Ascending aorta (tissue), 2 donors: ENCODE results near the gene SERINC5. TPM values are rescaled to one million over a fixed set of nuclear protein-coding genes. Genes with fewer than 3 reads are reported as not detected.
"Not testable (repeated sequence)": the region's sequence is repeated elsewhere in the genome, so short reads cannot be mapped to it uniquely, and the experiment has no call there.

Experiments used
- DNase-seq, 2 donors: peaks; one replicate each; pipeline ENCODE4 v3.0.0-alpha.2; 2019; ENCODE audit warnings: low spot score in 2 of 2
- H3K27ac ChIP-seq, 2 donors: fragments of 200-600 bp; sonication (generic); one replicate each; pipeline ENCODE4 v1.5.1; 2016 to 2017; ENCODE audit warnings: mild to moderate bottlenecking in 1 of 2
- H3K27me3 ChIP-seq: fragments of 200-600 bp; sonication (generic); one replicate; pipeline ENCODE4 v1.5.1; 2017
- H3K36me3 ChIP-seq, 2 donors: fragments of 200-600 bp; sonication (generic); one replicate each; pipeline ENCODE4 v1.5.1; 2016
- H3K4me1 ChIP-seq, 2 donors: fragments of 200-600 bp; sonication (generic); one replicate each; pipeline ENCODE4 v1.5.1; 2016 to 2017; ENCODE audit warnings: mild to moderate bottlenecking in 1 of 2
- H3K4me3 ChIP-seq, 2 donors: fragments of 200-600 bp; sonication (generic); one replicate each; pipeline ENCODE4 v1.5.1; 2016 to 2017; ENCODE audit warnings: mild to moderate bottlenecking in 1 of 2
- H3K9me3 ChIP-seq, 2 donors: fragments of 200-600 bp; sonication (generic); one replicate each; pipeline ENCODE4 v1.5.1; 2016
- CTCF ChIP-seq, 3 experiments: fragments of 200-600 bp in 2 of 3; fragments of 450-650 bp in 1 of 3; sonication (generic) in 2 of 3; IDR thresholded peaks; one replicate each; pipeline ENCODE4 v1.5.1; 2016 to 2019; ENCODE audit warnings: antibody characterized with exemption in 3 of 3, mild to moderate bottlenecking in 1 of 3, moderate library complexity in 1 of 3
- intact Hi-C: fragments of 100-400 bp; cut with DNase I; formaldehyde crosslinking; loops from one replicate; pipeline ENCODE4 v1.15.1; 2023
- total RNA-seq: library from RNA; depleted of rRNA; stranded (reverse); fragments of >200 nt; gene quantifications from one replicate; pipeline ENCODE4 v1.1.0, GENCODE V29; 2016

Gene SERINC5
- total RNA-seq, 1 donor from 2014 or later: 3.4 TPM

DNA sequence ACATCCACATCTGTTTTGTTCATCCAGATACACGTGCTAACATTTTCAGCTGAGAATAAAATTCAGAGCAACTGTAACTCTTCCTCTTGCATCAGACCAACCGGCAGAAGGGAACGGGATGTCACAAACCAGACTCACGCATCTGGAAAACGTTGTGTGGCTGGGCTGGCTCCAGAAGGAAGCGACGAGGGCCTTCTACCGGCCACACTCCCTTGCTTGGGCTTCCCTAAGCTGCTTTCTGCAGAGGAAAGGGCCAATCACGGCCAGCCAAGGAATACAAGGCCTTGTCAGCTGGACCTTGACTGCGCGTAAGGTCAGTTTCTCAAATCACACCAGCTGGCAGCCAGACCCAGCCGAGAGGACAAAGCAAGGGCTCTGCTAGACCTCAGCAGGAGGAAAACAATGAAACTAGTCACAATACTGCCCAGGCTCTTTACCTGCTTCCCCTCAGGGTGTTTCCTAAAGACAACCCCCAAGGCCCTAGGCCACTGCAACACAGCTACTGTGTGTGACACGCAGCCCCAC is 114.6 kb downstream of the SERINC5 start:
- H3K4me1 ChIP-seq: peaks cover 0 to 4% of the 10 kb centered on the region in 2 donors
- no peaks in the 10 kb centered on the region for H3K27me3 ChIP-seq
- no peaks in the 10 kb centered on the region for H3K9me3 ChIP-seq
- no peak overlapping the region for H3K4me3 ChIP-seq
- intact Hi-C loops: no loop called here
- DNase-seq: peak; percentile 58 to 87
- TF ChIP-seq CTCF (IDR thresholded peaks at IDR 0.05): no peak
- peak overlapping the region; percentile 60 to 72 for H3K27ac ChIP-seq
- H3K36me3 ChIP-seq: no peaks in the 10 kb centered on the region

GRCh38 chr5:80140496-80140895 is 115.4 kb downstream of the SERINC5 start:
- no peak overlapping the region for H3K4me3 ChIP-seq
- H3K9me3 ChIP-seq: no peaks in the 10 kb centered on the region
- no peak for TF ChIP-seq CTCF (IDR thresholded peaks at IDR 0.05)
- peak overlapping the region in 1 of 2 donors; percentile 8 for H3K27ac ChIP-seq
- H3K4me1 ChIP-seq: peaks cover 0 to 4% of the 10 kb centered on the region in 2 donors
- no peaks in the 10 kb centered on the region for H3K36me3 ChIP-seq
- intact Hi-C loops: no loop called here
- no peak for DNase-seq
- no peaks in the 10 kb centered on the region for H3K27me3 ChIP-seq

DNA sequence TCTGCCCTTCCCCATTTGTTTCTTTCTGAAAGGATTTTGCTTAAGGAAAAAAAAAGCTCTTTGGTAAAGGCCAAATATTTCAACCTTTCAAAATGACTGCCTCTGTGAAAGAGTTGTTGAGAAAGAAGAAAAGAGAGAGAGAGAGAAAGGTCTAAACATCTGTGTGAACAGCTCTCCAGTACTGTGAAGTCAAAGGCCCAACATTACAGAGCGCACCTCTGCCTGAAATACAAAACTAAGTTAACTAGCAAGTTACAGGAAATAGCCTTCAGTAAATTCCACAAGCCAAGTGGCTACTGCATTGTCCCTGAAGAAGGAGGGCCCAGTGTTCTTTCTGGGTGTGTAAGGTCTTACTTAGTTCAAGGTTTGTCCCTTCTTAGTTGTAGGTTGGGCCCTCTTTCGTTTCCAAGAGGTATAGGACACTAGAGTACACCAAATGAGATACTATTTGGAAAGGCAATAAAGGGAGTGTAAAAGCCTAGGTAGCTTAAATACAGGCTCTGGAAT is 116.3 kb downstream of the SERINC5 start:
- Histone ChIP-seq H3K9me3 (no peaks in the 10 kb centered on the region), H3K4me3 (no peak overlapping the region), H3K36me3 (no peaks in the 10 kb centered on the region), H3K4me1 (peaks cover 0 to 4% of the 10 kb centered on the region in 2 donors), H3K27ac (no peak overlapping the region), H3K27me3 (no peaks in the 10 kb centered on the region)
- DNase-seq: no peak
- intact Hi-C loops: no loop called here
- no peak for TF ChIP-seq CTCF (IDR thresholded peaks at IDR 0.05)

DNA sequence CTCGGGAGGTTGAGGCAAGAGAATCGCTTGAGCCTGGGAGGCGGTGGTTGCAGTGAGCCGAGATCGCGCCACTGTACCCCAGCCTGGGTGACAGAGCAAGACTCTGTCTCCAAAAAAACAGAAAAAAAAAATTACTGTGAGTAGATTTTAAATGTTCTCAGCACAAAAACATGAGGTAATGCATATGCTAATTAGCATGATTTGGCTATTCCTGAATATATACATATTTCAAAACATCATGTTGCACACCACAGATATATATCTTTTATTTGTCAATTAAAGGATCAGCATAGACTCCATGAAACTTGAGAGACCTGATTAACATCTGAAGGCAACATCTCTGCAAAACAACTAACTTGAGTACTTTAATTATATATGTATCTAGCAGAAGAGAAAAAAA is 117.4 kb downstream of the SERINC5 start:
- no peaks in the 10 kb centered on the region for H3K27me3 ChIP-seq
- no peak overlapping the region for H3K27ac ChIP-seq
- no peaks in the 10 kb centered on the region for H3K36me3 ChIP-seq
- no peak for DNase-seq
- peaks cover 0 to 4% of the 10 kb centered on the region in 2 donors for H3K4me1 ChIP-seq
- intact Hi-C loops: no loop called here
- no peak overlapping the region for H3K4me3 ChIP-seq
- no peaks in the 10 kb centered on the region for H3K9me3 ChIP-seq
- TF ChIP-seq CTCF (IDR thresholded peaks at IDR 0.05): no peak

- H3K27ac ChIP-seq, H3K27me3 ChIP-seq, H3K4me3 ChIP-seq, H3K4me1 ChIP-seq, intact Hi-C loops, H3K9me3 ChIP-seq, H3K36me3 ChIP-seq: not testable (repeated sequence)
- DNase-seq: peak in 1 of 2 donors; percentile 11
These were observed 119.0 kb downstream of the SERINC5 start for GRCh38 chr5:80136798-80137197.

- no peak overlapping the region for H3K27ac ChIP-seq
These were observed 121.0 kb downstream of the SERINC5 start for GRCh38 chr5:80134876-80135275.

More at GRCh38 chr5:80134876-80135275, 121.0 kb downstream of the SERINC5 start:
- intact Hi-C loops: no loop called here
- H3K36me3 ChIP-seq: no peaks in the 10 kb centered on the region
- H3K4me3 ChIP-seq: no peak overlapping the region
- no peak for TF ChIP-seq CTCF (IDR thresholded peaks at IDR 0.05)
- H3K4me1 ChIP-seq: no peaks in the 10 kb centered on the region
- H3K27me3 ChIP-seq: no peaks in the 10 kb centered on the region
- DNase-seq: no peak
- H3K9me3 ChIP-seq: no peaks in the 10 kb centered on the region
